ENCODE results near the gene GYS2.
"Not testable (repeated sequence)": the region's sequence is repeated elsewhere in the genome, so short reads cannot be mapped to it uniquely, and the experiment has no call there.

GYS2 gene

DNA sequence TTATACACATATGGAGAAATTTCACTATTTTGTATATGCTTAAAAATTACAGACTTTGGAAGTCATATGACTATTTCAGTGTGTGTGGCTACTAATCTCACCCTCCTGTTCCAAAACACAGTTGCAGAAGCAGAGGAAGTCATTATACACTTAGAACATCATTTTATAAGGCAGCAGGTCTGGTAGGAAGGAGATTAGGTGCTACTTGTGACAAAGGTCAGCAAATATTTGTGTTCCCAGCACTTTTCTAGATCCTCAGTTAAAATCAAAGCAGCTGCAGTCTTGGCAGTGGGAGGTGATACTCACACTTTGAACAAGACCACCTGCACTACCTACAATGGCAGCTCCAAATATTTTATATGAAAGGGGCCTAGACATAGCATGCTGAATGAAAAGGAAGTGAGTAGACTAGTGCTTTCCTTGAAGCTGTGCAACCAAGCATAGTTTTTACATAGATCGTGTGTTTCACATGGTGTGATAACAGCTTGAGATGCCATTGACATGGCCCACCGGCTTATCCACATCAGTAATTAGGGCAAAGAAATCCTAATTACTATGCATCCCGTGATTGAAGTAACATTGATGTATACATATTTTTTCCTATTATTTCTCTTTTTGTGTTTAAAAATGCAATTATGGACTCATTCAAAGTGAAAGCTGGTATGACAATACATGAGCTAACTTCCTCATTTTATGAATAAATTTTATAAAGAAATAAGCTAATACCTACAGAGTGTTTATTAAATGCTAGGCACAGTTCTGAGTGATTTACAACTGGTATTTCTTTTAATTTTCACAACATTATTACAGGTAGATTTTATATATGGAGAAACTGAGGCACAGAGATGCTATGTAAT, 5.3 kb downstream of the GYS2 start:
- DNase-seq = no peak

DNA sequence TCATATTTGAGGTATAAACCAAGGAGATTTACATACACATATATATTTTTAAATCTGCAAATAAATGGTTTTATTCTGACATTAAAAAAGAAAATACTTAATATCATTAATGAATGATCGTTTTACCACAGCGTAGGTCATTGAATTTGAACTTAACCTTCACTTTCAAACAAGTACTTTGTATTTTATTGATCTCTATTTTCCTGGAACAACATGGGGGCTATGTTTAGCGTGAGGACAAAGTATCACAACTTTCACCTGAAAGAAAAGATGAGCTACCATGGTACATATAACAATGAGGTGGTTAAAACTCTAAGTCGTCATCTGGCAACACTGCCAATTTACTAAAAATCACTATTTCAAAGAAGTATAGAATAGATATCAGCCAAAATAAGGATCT, 6.0 kb downstream of the GYS2 start:
- DNase-seq = no peak

DNA sequence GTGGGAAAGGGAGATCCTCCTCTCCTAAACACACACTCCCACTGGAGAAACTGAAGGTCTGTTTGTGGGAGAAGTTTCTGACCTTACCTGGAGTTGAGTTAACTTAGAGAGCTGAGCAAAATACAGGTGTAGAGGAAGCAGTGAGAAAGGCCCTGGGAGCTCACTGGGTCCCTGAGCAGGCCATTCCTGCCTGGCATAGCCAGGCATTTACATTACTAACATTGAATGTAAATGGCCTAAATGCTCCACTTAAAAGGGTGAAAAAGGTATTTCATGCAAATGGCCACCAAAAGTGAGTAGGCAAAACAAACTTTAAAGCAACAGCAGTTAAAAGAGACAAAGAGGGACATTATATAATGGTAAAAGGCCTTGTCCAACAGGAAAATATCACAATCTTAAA, 9.3 kb downstream of the GYS2 start:
- DNase-seq = not testable (repeated sequence)

DNA sequence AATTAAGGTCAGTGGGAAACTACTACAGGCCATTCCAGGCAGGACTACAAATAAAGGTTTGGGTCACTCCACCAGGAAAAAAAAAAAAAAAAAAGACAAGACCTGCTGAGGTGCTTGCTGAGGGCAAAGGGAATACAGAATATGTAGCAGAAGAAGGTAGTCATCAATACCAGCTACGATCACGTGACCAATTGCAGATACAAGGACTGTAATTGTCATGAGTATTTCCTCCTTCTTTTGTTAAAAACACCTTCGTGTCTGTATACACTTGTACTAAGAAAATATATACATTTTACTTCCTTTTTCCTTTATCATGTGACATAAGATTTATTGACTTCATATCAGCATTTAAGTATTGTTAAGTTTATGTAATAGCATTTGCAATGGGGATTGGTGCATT, 19.2 kb downstream of the GYS2 start:
- no peak for DNase-seq

DNA sequence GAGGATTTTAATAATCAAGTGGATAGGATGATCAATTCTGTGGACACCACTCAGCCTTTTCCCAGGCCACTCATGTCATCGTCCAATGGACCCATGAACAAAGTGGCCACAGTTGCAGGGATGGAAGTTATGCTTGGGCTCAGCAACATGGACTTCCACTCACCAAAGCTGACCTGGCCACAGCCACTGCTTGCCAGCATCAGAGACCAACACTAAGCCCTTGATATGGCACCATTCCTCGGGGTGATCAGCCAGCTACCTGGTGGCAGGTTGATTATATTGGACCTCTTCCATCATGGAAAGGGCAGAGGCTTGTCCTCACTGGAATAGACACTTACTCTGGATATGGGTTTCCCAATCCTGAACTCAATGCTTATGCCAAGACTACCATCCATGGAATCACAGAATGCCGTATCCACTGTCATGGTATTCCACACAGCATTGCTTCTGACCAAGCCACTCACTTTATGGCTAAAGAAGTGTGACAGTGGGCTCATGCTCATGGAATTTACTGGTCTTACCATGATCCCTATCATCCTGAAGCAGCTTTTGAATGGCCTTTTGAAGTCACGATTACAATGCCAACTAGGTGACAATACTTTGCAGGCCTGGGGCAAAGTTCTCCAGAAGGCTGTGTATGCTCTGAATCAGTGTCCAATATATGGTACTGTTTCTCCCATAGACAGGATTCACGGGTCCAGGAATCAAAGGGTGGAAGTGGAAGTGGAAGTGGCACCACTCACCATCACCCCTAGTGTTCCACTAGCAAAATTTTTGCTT, 20.1 kb downstream of the GYS2 start:
- DNase-seq = not testable (repeated sequence)

DNA sequence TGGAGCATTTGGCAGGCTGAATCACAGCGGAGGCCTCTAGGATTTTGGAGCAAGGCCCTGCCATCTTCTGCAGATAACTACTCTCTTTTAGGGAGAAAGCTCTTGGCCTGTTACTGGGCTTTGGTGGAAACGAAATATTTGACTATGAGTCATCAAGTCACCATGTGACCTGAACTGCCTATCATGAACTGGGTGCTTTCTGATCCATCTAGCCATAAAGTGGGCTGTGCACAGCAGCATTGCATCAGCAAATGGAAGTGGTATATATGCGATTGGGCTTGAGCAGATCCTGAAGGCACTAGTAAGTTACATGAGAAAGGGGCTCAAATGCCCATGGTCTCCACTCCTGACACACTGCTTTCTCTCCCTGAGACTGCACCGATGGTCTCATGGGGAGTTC, 21.1 kb downstream of the GYS2 start:
- no peak for DNase-seq

DNA sequence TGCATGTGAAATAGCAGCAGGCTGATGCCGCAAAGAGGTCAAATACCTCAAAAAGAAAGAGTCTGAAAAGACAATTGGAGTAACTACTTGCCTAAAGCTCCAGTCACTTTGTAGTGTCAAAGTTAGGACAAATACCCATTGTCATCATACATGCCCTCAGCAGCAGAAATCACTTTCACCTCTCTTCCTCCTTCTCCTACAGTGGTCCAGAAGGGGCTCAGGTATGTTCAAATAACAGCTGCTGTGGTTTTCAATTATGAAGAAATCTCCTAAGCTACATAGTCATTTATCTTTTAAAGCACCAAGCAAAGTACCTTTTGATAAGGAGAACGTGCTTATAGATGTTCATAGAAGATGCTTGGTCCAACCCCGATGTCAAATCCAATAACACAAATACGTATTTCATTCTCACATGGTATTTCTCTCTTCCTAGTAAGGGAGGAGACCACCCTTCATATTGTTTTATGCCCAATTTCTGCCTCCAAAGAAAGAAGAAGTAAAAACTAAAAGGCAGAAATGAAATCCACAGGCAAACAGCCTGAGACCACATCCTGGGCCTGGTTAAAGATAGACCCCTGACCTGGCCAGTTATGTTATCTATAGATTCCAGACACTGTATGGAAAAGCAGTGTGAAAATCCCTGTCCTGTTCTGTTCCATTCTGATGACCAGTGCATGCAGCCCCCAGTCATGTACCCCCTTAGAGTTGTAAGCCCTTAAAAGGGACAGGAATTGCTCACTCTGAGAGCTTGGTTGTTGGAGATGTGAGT, 23.7 kb downstream of the GYS2 start:
- DNase-seq = no peak

DNA sequence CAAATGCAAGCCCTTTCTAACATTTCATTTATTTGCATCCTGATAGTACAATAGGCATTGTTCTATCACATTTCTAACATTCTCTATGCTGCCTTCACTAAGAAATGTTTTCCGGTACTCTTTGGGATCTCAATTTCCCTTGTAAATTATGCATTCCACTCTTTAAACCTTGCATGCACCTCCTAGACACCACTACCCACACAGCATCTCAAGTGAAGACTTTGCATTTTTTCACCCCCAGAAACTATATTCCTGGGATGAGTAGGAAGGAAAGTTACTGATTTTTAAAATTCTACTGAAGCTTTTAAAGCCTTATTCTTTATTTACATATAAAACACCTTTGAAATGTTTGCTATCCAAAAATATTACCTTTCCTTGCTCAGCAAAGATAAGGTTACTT, 27.1 kb downstream of the GYS2 start:
- DNase-seq = no peak

DNA sequence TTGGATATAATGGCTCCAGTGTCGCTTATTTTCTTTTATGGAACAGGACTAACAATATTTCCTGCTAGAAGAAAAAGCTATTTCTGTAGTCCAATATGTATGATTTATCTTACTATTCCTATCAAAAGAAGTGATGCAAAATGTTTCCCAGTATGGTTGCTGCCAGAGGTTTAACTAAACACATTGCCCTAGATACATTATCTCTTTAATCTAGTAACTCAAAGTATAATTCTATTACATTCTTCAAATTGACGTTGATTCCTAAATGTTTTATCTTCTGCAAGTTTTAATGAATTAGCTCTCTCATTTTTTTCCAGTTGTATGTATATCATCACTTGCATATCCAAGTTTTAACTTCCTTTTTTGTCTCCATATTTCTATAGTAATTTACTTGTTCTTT, 28.2 kb downstream of the GYS2 start:
- no peak for DNase-seq

DNA sequence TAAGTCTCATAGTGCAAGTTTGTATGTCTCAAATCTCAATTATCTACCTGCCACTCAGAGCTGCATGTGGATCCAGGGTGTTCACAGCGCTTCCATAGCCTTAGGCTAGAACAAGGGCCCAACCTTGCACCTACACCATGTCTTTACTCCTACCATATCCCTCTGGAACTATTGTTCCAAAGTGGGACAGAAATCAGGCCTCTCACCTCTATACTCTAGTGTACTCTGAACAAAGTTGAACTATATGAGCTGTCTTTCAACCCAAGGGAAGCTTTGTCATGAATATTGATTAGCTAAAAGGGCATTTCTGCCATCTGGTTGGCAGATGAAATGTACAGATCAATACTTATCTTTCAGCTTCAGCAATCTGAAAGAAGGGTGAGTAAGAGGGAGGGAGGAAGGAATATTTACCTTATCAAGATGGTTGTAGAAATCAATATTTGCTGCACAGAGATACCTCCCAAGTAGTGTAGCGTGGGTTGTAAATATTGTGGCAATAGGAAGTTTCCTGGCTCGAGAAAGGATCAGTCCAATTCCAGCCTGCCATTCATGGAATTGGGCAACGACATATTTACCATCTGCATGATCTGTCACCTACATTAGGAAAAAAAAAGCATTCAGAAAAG, 30.8 kb downstream of the GYS2 start:
- DNase-seq = no peak

DNA sequence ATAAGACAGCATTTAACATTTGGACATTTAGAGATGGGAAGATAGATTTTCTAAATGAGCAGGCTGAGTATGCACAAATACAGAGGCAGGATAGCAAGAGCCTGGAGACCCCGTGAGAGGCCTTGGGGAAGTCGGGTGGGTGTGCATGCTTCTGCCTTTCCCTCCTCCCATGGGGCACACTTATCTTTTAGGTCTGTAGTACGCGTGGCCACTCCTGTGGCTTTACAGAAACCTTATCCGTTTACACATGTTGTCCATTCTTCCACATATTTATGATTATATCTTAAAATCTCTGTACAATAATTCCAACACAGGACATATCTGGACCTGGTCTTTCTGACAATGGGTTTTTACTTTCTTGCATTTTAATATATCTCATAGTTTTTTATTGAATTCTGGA, 33.6 kb downstream of the GYS2 start:
- DNase-seq = no peak

DNA sequence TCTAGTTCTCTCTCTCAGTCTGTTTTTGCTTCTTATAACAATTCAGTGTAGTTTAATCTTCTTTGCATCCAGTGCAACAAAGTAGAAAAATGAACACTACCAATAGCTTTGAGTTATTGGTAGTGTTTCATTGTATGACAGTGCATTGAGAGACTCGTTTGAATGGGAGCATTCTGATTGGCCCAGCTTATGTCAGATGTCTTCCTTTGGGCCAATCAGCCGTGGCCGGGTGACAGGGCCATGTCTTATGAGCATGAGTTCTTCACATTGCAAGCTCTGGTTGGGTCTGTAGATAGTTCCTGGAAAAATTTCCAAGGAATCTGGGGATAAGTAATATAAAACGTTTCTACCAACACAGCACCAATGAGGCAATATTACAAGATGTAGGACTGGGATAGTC, 36.5 kb downstream of the GYS2 start:
- DNase-seq = no peak

DNA sequence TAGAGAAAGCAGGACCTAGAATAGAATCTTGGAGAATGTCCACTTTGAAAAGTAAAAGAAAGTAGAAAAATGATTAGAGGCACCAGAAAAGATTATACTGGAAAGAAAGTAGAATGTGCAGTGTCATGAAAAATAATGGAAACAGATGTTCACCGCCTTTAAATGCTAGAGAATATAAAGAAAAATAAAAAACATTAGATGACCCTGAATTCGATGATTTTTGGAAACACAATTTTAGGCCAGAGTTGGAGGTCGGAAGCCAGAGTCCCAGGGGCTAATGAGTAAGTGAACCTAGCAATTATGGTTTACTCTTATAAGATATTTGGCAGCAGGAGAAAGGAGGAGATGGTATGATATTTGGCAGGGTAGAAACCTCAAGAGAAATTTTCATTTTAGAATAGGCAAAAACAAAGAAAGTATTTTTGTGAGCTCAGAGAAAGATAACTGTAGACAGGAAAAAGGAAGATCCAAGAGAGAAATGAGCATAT, 37.7 kb downstream of the GYS2 start:
- no peak for DNase-seq

DNA sequence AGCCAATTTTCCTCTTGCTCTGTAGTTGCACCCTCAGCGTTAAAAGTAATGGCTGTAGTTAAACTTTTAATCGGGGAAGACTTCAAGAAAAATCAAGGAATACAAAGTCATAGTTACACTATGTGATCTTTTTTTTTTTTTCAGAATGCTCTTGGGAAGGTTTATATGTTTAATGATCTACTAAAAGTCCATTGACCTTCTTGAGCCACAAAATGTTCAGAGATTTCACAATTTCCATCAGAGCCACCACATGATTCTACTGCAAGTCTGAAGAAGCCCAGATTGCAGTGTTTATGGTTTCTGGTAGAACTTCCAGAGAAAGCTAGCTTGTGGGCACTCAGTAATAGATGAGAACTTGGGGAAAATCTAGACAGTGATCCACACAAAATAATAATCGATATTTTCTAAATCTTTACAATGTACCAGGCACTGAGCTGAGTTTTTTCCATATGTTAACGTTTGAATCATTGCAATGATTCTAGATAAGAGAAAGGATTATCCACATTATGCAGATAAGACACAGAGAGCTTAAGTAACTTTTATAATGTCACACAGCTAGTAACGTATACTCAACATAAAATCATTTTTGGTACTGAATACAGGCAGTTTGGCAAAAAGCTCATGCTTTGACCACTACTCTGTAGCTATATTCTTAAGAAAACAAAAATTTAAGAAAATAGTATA, 38.3 kb downstream of the GYS2 start:
- no peak for DNase-seq

DNA sequence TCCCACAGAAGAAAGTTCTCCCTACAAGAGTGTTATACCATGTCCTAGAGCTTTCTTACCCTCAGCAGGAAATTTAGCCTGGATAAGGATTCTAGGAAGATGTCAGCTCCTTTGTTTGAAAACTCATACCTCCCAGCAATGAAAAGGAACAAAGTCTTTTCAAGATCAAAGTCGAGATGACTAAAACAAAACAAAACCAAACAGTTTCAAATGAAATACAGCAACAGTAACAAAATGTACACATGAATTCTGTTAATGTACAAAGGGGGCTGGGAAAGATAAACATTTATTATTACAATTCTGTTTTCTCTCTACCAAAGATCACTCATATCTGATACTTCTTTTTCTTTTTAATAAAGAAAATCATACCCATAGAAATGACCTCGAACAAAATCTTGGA, 41.8 kb downstream of the GYS2 start:
- no peak for DNase-seq

DNA sequence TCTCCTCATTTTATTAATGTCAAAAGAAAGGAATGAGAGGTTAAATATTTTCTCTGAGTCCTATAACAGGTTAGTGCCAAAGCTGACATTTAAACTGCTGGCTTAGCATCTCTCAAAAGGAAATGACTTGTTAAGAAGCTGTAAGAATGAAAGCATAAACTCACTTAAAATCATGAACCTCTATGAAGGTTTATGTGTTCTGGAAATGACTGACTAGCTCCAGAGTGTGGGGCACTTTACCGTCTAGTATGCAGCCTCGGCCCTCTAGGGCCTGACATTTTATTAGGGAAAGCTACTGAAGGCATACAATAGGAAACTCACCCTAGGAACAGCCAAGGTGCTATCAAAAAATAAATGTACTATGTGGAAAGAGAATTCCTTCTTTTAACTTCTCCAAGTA, 43.5 kb downstream of the GYS2 start:
- no peak for DNase-seq

DNA sequence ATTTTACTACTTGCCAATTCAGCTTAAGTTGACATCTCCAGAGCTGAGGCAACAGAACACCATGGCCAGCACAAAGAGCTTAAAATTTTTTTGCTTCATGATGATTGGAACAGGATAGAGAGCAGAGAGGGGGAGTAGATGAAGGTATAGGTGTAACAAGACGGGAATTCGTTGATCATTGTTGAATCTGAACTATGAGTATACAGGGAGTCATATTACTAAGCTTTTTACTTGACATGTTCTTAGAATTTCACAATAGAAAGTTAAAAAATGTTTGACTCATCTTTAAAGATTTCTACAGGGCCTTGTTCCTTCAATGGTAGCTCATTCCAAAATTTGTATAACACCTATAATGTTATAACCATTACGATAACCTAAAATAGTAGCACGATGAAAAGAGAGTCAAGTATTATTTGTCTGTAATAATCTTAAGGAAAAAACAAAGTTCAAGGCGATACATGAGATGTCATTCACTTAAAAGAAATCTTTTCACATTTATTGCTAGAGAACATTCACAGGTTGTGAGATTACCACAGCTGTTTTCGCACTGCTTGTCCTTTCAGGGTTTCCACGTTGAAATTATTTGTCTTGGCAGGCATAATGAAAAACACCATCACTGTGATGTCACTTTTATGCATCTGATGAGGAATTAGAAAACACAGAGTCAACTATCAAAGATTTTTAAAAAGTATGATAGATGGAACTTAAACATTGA, 44.6 kb downstream of the GYS2 start:
- no peak for DNase-seq

DNA sequence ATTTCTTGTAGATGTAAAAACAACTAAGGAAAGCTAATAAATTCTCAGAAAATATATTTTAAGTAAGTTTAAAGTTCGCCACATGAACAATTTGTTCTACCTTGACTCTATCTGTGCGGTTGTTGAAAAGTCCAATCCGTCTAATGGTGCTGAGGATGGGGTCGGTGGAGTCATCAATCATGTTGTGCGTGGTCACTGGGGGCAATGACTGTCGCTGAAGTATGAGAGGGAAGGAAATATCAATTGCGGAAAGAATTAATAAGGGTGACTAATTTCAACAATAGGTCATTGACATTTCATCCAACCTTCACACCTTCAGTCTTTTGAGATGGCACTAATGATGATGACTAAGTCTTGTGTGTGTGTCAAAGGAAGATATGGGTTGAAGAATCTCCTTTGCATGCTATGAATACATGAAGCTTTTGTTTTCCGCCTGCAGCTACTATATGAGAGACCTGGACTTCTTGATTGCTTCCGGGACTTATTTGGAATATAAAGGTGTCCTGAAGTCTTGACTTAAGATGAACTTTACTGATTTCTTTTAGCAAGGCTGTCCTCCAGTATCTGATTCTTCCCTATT, 46.5 kb downstream of the GYS2 start:
- DNase-seq = no peak

DNA sequence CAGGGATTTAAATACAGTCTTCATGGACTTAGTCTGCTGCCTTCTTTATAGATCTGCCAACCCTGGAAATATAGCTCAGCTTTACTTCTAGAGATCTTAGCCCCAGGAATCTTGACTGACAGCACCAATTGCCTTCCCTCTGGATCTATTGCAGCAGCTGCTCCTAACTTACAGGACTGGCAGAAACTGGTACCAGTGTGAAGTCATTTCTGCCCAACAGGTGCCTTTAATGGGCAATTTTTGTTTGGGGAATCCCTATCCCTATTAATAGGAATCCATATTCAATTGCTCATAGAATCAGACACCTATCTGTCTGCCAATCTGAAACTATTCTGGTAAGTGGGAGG, 51.3 kb downstream of the GYS2 start:
- no peak for DNase-seq

DNA sequence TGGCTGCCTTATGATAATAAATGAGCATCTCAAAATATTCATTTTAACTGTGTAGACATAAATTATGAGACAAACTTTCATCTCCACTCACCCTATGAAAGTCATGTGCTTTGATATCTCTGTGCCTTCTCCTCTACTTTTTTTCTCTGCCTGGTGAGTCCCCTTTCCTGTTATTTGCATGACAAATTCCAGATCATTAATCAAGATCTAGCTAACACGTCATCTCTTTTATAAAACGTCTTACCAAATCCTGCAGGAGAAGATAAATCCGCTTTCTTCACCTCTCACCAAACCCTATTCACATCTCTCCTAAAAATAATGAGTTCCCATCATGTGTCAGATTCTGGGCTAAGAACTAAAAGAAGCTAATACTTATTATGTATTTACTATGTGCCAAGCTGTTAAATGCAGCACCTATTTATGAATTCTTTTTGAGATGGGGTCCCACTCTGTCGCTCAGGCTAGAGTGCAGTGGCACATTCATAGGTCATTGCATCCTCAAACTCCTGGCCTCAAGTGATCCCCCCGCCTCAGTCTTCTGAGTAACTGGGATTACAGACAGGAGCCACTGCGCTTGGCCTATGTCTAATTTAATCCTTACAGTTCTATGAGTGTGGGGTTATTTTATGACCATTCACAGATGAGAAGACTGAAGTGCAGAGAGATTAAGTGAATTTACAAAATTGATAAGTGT, 51.9 kb downstream of the GYS2 start:
- DNase-seq = no peak
